ENCODE measurements around the gene RNF220.

DNA sequence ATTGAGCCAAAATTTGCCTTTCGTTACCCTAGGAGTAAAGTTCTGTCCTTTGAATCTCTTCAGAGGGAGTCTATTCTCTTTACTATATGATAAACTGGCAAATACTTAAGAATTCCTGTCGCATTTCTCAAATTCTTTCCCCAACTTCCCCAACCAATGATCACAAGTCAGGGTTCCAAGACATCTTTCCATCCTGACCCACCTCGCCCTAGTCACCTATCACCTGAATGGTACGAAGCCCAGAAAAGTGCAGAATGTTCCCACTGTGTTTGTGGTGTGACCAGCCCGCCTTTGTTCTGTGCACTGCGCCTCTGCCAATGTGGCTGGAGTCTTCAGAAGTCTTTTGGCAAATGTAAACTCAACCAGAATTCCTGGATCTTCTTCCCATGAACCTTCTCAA, 132.5 kb downstream of the RNF220 start:
- TF ChIP-seq, protein P1, sequence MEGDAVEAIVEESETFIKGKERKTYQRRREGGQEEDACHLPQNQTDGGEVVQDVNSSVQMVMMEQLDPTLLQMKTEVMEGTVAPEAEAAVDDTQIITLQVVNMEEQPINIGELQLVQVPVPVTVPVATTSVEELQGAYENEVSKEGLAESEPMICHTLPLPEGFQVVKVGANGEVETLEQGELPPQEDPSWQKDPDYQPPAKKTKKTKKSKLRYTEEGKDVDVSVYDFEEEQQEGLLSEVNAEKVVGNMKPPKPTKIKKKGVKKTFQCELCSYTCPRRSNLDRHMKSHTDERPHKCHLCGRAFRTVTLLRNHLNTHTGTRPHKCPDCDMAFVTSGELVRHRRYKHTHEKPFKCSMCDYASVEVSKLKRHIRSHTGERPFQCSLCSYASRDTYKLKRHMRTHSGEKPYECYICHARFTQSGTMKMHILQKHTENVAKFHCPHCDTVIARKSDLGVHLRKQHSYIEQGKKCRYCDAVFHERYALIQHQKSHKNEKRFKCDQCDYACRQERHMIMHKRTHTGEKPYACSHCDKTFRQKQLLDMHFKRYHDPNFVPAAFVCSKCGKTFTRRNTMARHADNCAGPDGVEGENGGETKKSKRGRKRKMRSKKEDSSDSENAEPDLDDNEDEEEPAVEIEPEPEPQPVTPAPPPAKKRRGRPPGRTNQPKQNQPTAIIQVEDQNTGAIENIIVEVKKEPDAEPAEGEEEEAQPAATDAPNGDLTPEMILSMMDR (conservative IDR thresholded peaks at IDR 0.05): no peak
- TF ChIP-seq ZFX (IDR thresholded peaks at IDR 0.05): no peak

Data from C4-2B (cell line).